Mesodermal cell (in vitro differentiated cells): Measurements from ENCODE around the gene HTR6.
"Not testable (repeated sequence)": the region's sequence is repeated elsewhere in the genome, so short reads cannot be mapped to it uniquely, and the experiment has no call there.

Experiments
- H3K27ac ChIP-seq: 2 replicates; pipeline ENCODE4 v1.7.0; 2013; ENCODE audit warnings: mild to moderate bottlenecking, low read depth, low read length, moderate library complexity; ENCODE audit not compliant: severe bottlenecking
- H3K36me3 ChIP-seq: 2 replicates; pipeline ENCODE4 v1.7.1; 2013; ENCODE audit warnings: mild to moderate bottlenecking, low read length, moderate library complexity; ENCODE audit not compliant: control insufficient read depth, insufficient read depth
- H3K4me1 ChIP-seq: one replicate; pipeline ENCODE4 v1.7.1; 2013; ENCODE audit warnings: mild to moderate bottlenecking, low read length; ENCODE audit not compliant: insufficient read depth, control insufficient read depth, poor library complexity, severe bottlenecking
- H3K4me3 ChIP-seq: 2 replicates; pipeline ENCODE4 v1.7.0; 2013; ENCODE audit warnings: low read length, control low read depth, mild to moderate bottlenecking; ENCODE audit not compliant: insufficient read depth, poor library complexity, severe bottlenecking; ENCODE audit errors: extremely low read depth
- H3K9me3 ChIP-seq: 2 replicates; pipeline ENCODE4 v1.7.1; 2013; ENCODE audit warnings: mild to moderate bottlenecking, low read length, moderate library complexity; ENCODE audit not compliant: control insufficient read depth
- WGBS, 2 experiments: methylation state at CpG; one replicate each; pipeline ENCODE4 v1.1.5; 2013; ENCODE audit warnings: missing lambda C conversion rate in 2 of 2; ENCODE audit not compliant: insufficient coverage in 2 of 2; 5-methylcytosine and 5-hydroxymethylcytosine counted together

Gene HTR6

GRCh38 chr1:19625291-19625937, 39.3 kb upstream of the HTR6 start:
- Histone ChIP-seq H3K27ac (no peak overlapping the region), H3K4me3 (no peak overlapping the region), H3K9me3 (no peaks in the 10 kb centered on the region), H3K36me3 (peaks cover 40% of the 10 kb centered on the region), H3K4me1 (no peaks in the 10 kb centered on the region)
- WGBS, 2 experiments = 95 to 97% methylated on average over 7 to 8 of the region's 8 CpGs

DNA sequence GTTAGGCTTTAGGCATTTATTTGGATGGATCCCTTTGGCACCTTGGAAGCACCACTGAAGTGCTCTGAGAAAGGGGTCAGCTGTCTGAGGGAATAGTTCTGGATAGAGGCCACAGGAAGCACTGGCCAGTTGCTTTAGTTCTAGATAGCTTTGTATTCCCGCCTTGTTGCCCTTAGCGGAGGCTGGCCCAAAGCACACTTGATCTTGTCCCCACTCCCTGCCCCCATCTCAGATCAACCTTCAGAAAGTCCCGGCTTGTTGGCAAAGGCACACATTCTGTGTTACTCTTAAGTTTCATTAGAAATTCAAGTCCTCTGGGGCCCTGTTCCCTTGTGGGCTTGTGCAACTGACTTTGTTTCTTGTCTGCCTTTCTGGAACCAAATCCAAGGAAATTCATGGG, 35.8 kb upstream of the HTR6 start:
- Histone ChIP-seq H3K9me3 (no peaks in the 10 kb centered on the region), H3K27ac (no peak overlapping the region), H3K4me3 (no peak overlapping the region), H3K4me1 (no peaks in the 10 kb centered on the region), H3K36me3 (peaks cover 36% of the 10 kb centered on the region)
- WGBS, 2 experiments = 81 to 89% methylated on average over 3 of the region's 3 CpGs

DNA sequence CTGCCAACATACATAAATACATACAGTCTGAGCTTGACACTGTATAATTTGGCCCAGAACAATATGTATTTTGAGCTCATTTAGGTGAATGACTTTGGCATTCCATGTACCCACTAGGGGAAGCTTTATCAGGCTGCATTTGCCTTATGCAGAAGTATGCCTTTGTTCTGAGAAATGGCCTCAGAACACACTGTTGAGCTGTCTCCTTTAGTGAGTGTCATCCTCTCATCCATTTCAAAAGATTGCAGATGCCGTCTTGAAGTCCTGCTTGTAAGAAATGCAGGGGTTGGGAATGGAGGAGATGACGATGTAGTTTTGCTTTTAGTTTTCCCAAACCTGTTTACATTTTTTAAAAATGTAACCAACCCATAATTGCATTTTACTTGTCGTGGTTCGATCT, 35.3 kb upstream of the HTR6 start:
- H3K4me3 ChIP-seq = no peak overlapping the region
- no peaks in the 10 kb centered on the region for H3K9me3 ChIP-seq
- H3K27ac ChIP-seq = no peak overlapping the region
- H3K36me3 ChIP-seq = peaks cover 31% of the 10 kb centered on the region
- WGBS, 2 experiments = 100% methylated on average over 2 of the region's 4 CpGs
- no peaks in the 10 kb centered on the region for H3K4me1 ChIP-seq

DNA sequence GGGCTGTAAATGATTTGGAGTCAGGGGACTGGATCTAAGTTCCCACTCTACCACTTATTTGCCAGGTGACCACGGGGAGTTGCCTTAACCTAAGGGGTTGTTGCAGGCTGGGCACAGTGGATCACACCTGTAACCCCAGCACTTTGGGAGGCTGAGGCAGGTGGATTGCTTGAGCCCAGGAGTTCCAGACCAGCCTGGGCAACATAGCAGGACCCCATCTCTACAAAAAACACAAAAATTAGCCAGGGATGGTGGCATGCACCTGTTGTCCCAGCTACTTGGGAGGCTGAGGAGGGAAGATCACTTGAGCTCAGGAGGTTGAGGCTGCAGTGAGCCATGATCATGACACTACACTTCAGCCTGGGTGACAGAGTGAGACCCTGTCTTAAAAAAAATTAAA, 34.5 kb upstream of the HTR6 start:
- not testable (repeated sequence) for H3K9me3 ChIP-seq, H3K4me3 ChIP-seq, H3K4me1 ChIP-seq, H3K27ac ChIP-seq
- WGBS, 2 experiments = 83% methylated on average over 1 of the region's 1 CpG; no CpG with 5 or more reads in 1 of the 2 experiments
- peaks cover 25% of the 10 kb centered on the region for H3K36me3 ChIP-seq

DNA sequence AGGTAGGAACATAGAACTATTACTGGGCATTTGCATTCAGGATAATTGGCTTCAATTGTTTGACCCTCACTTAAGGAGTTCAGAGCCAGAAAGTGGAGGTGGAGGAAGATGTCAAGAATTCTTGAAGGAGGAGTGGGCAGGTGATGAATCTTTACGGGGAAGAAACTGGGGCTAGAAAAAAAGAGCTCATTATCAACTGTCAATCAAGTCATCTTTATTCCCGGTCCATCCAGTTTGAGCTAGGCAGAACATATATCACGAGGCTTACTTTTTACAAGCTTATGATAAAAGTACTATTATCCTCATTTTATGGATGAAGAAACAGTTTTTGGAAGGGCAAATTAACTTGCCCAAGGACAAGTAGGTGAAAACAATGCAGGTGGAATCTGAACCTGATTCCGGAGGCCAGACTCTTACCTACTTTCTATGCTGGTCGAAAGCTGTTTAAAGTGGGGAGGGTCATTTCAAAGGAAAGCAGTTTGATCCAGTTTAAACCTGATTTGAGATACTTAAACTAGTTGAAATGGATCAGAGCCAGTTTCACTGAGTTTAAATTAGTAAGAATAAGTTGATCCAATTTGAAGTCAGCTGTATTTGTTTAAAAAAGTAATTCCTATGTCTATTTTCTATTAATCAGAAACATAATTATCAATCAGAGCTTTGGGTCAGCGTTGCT, 33.8 kb upstream of the HTR6 start:
- Histone ChIP-seq H3K4me1 (no peaks in the 10 kb centered on the region), H3K9me3 (no peaks in the 10 kb centered on the region), H3K36me3 (peaks cover 19% of the 10 kb centered on the region), H3K27ac (no peak overlapping the region), H3K4me3 (no peak overlapping the region)
- 80 to 93% methylated on average over 2 of the region's 6 CpGs for whole genome bisulfite sequencing, 2 experiments

GRCh38 chr1:19632211-19632610, 32.5 kb upstream of the HTR6 start:
- no CpG with 5 or more reads among the region's 2 CpGs for WGBS, 2 experiments
- peaks cover 7% of the 10 kb centered on the region for H3K36me3 ChIP-seq
- no peaks in the 10 kb centered on the region for H3K4me1 ChIP-seq
- no peak overlapping the region for H3K4me3 ChIP-seq
- no peak overlapping the region for H3K27ac ChIP-seq
- H3K9me3 ChIP-seq = no peaks in the 10 kb centered on the region

DNA sequence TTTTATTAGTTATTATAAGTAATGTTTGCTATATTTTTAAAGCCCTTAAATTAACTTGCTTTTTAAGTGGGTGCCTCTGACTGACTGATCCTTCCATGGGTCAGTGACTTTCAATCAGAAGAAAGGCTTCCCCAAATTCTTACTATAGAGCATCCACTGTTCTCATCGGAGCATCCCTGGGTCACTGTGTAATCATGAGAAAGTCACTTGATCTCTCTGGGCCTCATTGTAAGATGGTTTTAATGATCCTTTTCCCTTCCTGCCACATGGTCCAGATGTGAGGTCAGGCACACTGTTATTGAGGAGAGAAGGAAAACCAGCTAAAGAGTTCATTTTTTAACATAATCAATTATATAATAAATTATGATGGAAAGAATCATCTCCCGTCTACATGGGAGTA, 31.6 kb upstream of the HTR6 start:
- H3K4me3 ChIP-seq = no peak overlapping the region
- H3K4me1 ChIP-seq = no peaks in the 10 kb centered on the region
- H3K36me3 ChIP-seq = no peaks in the 10 kb centered on the region
- no CpG with 5 or more reads among the region's 2 CpGs for WGBS, 2 experiments
- H3K9me3 ChIP-seq = no peaks in the 10 kb centered on the region
- no peak overlapping the region for H3K27ac ChIP-seq

- 92 to 97% methylated on average over 9 of the region's 9 CpGs for WGBS, 2 experiments
- H3K36me3 ChIP-seq, H3K9me3 ChIP-seq, H3K4me3 ChIP-seq, H3K4me1 ChIP-seq, H3K27ac ChIP-seq: not testable (repeated sequence)
These were observed 29.6 kb upstream of the HTR6 start for GRCh38 chr1:19635064-19635463.

DNA sequence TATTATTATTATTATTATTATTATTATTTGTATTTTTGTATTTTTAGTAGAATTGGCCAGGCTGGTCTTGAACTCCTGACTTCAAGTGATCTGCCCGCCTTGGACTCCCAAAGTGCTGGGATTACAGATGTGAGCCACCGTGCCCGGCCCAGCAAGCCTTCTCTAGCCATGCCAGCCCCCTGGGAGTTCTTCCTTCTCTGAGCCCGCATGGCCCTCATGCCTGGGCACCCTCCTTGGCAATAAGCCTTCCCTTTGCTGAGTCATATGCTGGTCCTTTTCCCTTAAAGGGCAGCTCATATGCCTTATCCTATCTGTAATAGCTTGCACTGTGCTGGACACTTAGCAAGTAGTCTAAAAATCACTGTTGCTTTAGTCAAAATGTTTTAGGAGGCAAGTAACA, 29.0 kb upstream of the HTR6 start:
- WGBS, 2 experiments = 85 to 98% methylated on average over 4 of the region's 4 CpGs
- Histone ChIP-seq H3K4me3 (no peak overlapping the region), H3K9me3 (no peaks in the 10 kb centered on the region), H3K27ac (no peak overlapping the region), H3K36me3 (no peaks in the 10 kb centered on the region), H3K4me1 (peaks cover 5% of the 10 kb centered on the region)

DNA sequence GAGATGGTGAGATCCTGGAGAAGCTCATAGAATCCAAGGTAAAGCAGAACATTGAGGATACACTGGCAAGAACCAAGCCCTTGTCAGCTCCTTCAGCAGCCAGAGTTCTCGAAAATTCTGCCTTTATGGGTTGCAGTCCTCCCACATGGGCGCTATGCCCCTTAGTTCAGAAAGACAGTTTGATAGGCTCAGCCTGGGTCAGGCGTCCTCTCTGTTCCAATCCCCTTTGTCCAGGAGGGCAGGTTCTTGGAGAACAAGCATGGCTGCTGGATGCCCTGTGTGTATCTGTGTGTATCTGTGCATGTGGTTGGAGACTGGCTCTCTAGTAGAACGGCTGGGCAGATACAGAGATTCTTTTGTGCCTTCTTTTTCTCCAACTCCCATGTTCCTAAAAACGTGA, 28.6 kb upstream of the HTR6 start:
- Histone ChIP-seq H3K36me3 (no peaks in the 10 kb centered on the region), H3K4me1 (peaks cover 8% of the 10 kb centered on the region), H3K27ac (no peak overlapping the region), H3K4me3 (no peak overlapping the region), H3K9me3 (no peaks in the 10 kb centered on the region)
- 92 to 100% methylated on average over 3 of the region's 5 CpGs for whole genome bisulfite sequencing, 2 experiments

- 89% methylated on average over 4 of the region's 10 CpGs; no CpG with 5 or more reads in 1 of the 2 experiments for WGBS, 2 experiments
- H3K27ac ChIP-seq, H3K36me3 ChIP-seq, H3K4me3 ChIP-seq, H3K9me3 ChIP-seq, H3K4me1 ChIP-seq: not testable (repeated sequence)
These were observed 27.9 kb upstream of the HTR6 start for GRCh38 chr1:19636749-19637148.
